ENCODE results near the gene DTX4. TPM values are rescaled to one million over a fixed set of nuclear protein-coding genes. Genes with fewer than 3 reads are reported as not detected.

The DTX4 gene
- total RNA-seq, 2 donors from 2014 or later = 16.1 to 16.6 TPM

DNA sequence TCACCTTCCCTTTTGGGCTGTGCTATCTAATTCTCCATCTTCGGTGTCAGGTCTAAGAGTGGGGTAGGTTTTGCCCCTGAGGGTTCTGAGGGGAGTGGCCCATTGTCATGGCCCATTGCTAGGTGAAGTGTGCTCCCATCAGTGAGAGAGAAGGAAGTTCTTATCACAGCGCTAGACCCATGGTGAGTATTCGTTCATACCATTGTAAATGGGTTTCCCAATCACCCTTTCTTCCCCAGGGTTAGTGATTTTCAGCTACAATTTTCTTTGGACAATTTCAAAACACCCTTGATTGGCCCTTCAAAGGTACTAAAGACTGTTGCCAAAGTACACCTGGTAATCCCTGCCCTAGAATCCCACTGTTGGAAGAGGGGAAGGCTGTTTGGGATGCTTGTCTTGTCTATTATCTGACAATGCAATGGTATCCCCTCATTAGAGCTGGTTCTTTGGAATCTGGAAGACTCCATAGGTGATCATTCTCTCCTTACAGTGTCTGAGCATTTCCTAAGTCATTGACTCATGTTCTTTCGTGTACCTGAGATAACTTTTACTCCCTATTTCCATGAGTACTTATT, 20.6 kb downstream of the DTX4 start:
- Mint-ChIP-seq H3K9me3 (peaks cover 13% of the 10 kb centered on the region), H3K4me3 (no peak overlapping the region), H3K36me3 (ENCODE audit: low read depth) (peaks cover 75% of the 10 kb centered on the region), H3K4me1 (no peaks in the 10 kb centered on the region), H3K27me3 (ENCODE audit: insufficient read depth) (no peaks in the 10 kb centered on the region), H3K27ac (no peak overlapping the region)
- H3K9ac ChIP-seq (ENCODE audit: extremely low read depth, low read length, poor library complexity, severe bottlenecking) = no peak overlapping the region
- TF ChIP-seq, protein P1, sequence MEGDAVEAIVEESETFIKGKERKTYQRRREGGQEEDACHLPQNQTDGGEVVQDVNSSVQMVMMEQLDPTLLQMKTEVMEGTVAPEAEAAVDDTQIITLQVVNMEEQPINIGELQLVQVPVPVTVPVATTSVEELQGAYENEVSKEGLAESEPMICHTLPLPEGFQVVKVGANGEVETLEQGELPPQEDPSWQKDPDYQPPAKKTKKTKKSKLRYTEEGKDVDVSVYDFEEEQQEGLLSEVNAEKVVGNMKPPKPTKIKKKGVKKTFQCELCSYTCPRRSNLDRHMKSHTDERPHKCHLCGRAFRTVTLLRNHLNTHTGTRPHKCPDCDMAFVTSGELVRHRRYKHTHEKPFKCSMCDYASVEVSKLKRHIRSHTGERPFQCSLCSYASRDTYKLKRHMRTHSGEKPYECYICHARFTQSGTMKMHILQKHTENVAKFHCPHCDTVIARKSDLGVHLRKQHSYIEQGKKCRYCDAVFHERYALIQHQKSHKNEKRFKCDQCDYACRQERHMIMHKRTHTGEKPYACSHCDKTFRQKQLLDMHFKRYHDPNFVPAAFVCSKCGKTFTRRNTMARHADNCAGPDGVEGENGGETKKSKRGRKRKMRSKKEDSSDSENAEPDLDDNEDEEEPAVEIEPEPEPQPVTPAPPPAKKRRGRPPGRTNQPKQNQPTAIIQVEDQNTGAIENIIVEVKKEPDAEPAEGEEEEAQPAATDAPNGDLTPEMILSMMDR (conservative IDR thresholded peaks at IDR 0.05) = no peak
- H3K4me3 ChIP-seq (ENCODE audit: low read length) = no peak overlapping the region
- H3K27me3 ChIP-seq (ENCODE audit: control insufficient read depth, insufficient read depth, low read length, poor library complexity, severe bottlenecking) = no peaks in the 10 kb centered on the region
- WGBS, 2 experiments (ENCODE audit: insufficient coverage in 1 of 2, insufficient read length in 1 of 2) = 96 to 100% methylated on average over 2 to 4 of the region's 4 CpGs
- no peak overlapping the region for H3K27ac ChIP-seq (ENCODE audit: low read depth, low read length)
- no peaks in the 10 kb centered on the region for H3K4me1 ChIP-seq (ENCODE audit: control insufficient read depth, insufficient read depth, low read length)
- no peak for DNase-seq
- H3K9me3 ChIP-seq (ENCODE audit: control insufficient read depth, low read length) = peaks cover 17% of the 10 kb centered on the region
- H3K36me3 ChIP-seq (ENCODE audit: control insufficient read depth, insufficient read depth, low read length) = peaks cover 98% of the 10 kb centered on the region

DNA sequence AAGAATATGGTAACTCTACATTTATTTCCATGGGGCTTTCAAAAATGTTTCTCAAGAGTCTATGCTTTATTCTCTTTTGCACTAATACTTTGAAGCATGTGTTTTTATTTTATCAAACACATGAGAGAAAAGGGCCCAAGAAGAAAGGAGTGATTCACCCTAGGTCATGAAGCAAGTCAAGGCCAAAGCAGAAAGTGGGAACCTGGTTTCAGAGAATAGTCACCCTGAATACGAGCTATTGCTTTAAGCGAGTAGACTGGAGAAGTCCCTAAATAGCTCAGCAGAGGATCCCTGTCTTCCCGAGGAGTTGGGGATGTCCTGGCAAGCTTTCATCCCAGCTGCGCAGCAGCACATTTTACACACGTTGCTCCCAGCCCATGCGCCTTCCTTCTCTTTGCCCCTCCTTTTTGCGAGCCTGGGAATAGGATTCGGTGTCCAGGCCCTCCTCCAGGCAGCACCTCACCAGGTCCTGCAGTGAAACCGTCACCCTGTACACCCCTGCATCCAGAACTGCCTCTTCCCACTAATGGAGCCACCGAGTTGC, 21.7 kb downstream of the DTX4 start:
- no peaks in the 10 kb centered on the region for H3K27me3 Mint-ChIP-seq (ENCODE audit: insufficient read depth)
- no peak for DNase-seq
- Histone ChIP-seq H3K9me3 (ENCODE audit: control insufficient read depth, low read length) (peaks cover 17% of the 10 kb centered on the region), H3K9ac (ENCODE audit: extremely low read depth, low read length, poor library complexity, severe bottlenecking) (no peak overlapping the region), H3K4me3 (ENCODE audit: low read length) (no peak overlapping the region), H3K27me3 (ENCODE audit: control insufficient read depth, insufficient read depth, low read length, poor library complexity, severe bottlenecking) (no peaks in the 10 kb centered on the region), H3K27ac (ENCODE audit: low read depth, low read length) (no peak overlapping the region), H3K4me1 (ENCODE audit: control insufficient read depth, insufficient read depth, low read length) (no peaks in the 10 kb centered on the region), H3K36me3 (ENCODE audit: control insufficient read depth, insufficient read depth, low read length) (peaks cover 87% of the 10 kb centered on the region)
- TF ChIP-seq, protein P1 (conservative IDR thresholded peaks at IDR 0.05) = no peak
- peaks cover 6% of the 10 kb centered on the region for H3K4me1 Mint-ChIP-seq
- H3K27ac Mint-ChIP-seq = no peak overlapping the region
- WGBS, 2 experiments (ENCODE audit: insufficient coverage in 1 of 2, insufficient read length in 1 of 2) = 91 to 93% methylated on average over 8 to 10 of the region's 10 CpGs
- no peak overlapping the region for H3K4me3 Mint-ChIP-seq
- H3K36me3 Mint-ChIP-seq (ENCODE audit: low read depth) = peaks cover 80% of the 10 kb centered on the region
- peaks cover 13% of the 10 kb centered on the region for H3K9me3 Mint-ChIP-seq

DNA sequence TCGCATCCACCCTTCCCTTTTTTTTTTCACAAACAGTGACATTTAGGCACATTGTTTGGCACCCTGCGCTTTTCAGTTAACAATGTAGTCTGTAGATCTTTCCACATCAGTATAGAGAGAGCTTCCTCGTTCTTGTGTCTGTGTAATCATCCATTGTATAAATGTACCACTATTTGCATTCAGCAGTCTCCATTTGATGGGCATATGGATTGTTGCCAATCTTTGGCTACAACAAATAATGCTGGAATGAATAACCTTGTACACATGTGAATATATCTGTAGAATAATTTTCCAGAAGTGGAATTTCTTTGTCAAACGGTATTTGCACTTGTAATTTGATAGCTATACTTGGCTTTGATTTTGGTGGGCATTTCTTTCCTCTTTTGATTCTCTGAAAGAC, 23.7 kb downstream of the DTX4 start:
- H3K9me3 ChIP-seq (ENCODE audit: control insufficient read depth, low read length) = peaks cover 17% of the 10 kb centered on the region
- no peak for DNase-seq
- WGBS, 2 experiments (ENCODE audit: insufficient coverage in 1 of 2, insufficient read length in 1 of 2) = 96 to 100% methylated on average over 2 to 4 of the region's 4 CpGs
- no peaks in the 10 kb centered on the region for H3K4me1 ChIP-seq (ENCODE audit: control insufficient read depth, insufficient read depth, low read length)
- no peak overlapping the region for H3K9ac ChIP-seq (ENCODE audit: extremely low read depth, low read length, poor library complexity, severe bottlenecking)
- H3K27me3 ChIP-seq (ENCODE audit: control insufficient read depth, insufficient read depth, low read length, poor library complexity, severe bottlenecking) = no peaks in the 10 kb centered on the region
- no peak overlapping the region for H3K4me3 Mint-ChIP-seq
- H3K9me3 Mint-ChIP-seq = peaks cover 13% of the 10 kb centered on the region
- H3K36me3 ChIP-seq (ENCODE audit: control insufficient read depth, insufficient read depth, low read length) = peaks cover 82% of the 10 kb centered on the region
- TF ChIP-seq, protein P1 (conservative IDR thresholded peaks at IDR 0.05) = no peak
- no peak overlapping the region for H3K27ac Mint-ChIP-seq
- H3K36me3 Mint-ChIP-seq (ENCODE audit: low read depth) = peaks cover 79% of the 10 kb centered on the region
- H3K4me3 ChIP-seq (ENCODE audit: low read length) = no peak overlapping the region
- peaks cover 8% of the 10 kb centered on the region for H3K4me1 Mint-ChIP-seq
- H3K27ac ChIP-seq (ENCODE audit: low read depth, low read length) = no peak overlapping the region
- H3K27me3 Mint-ChIP-seq (ENCODE audit: insufficient read depth) = no peaks in the 10 kb centered on the region
